Neural cell (in vitro differentiated cells): Measurements from ENCODE around the gene TUT1.
"Not testable (repeated sequence)": the region's sequence is repeated elsewhere in the genome, so short reads cannot be mapped to it uniquely, and the experiment has no call there.

Experiments
- CTCF ChIP-seq: fragments of 450-650 bp; IDR thresholded peaks from 2 replicates; pipeline ENCODE4 v1.5.1; 2014; ENCODE audit warnings: antibody characterized with exemption, mild to moderate bottlenecking, moderate library complexity; ENCODE audit not compliant: poor library complexity, severe bottlenecking
- SMC3 ChIP-seq: fragments of 450-650 bp; conservative IDR thresholded peaks from 2 replicates; pipeline ENCODE4 v1.6.1; 2014; ENCODE audit warnings: antibody characterized with exemption, mild to moderate bottlenecking, moderate library complexity; ENCODE audit not compliant: poor library complexity

GRCh38 chr11:62561677-62562230 lies 29.6 kb downstream of the TUT1 start:
- TF ChIP-seq CTCF, SMC3: not testable (repeated sequence)
